Superior temporal gyrus (tissue), 1 donor: ENCODE data around the gene SMAP1.

Source experiments
- DNase-seq: peaks from one replicate; pipeline ENCODE4 v3.0.0-alpha.2; 2016; ENCODE audit errors: extremely low spot score

Gene SMAP1

DNA sequence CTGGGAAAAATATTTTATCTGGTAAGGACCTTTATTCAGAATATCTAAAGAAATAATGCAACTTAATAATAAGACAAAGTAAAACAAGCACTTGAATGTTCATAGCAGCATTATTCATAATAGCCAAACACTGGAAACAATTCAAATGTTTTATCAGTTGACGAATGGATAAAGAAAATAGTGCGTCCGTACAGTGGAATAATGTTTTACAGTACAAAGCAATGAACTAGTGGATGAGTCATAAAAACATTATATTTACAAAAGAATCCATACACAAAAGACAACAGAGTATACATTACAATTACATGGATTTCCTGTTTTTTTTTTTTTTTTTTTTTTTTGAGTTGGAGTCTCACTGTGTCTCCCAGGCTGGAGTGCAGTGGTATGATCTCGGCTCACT lies 12.7 kb downstream of the SMAP1 start:
- no peak for DNase-seq

DNA sequence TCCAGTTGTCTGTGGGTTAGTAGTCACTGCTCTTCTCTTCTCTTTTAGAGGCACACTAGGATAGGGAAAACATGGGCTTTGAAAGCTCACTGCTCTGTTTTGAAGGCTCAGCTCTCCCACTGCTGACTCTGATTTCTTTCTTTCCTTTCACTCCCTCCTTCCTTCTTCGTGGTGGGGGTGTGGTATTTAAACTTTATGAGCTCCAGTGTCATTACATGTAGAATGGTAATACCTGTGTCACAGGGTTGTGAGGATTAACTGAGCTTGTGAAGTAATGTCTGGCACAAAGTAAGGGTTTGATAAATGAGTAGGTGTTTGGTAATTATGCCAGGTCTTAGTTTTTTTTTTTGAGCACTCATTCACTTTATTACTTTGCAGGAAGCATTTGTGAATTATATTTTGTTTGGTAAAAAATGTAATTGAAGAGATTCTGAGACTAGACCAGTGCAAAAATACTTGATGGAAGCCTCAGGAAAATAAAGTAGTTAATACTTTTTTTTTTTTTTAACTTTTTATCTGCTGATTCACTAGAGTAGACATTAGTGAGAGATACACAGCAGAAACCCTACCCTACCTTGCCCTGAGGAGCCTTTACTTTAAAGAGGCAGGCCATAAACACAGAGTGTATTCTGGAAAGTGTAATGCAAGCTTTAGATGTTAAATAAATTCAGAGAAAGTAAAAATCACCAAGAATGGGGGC lies 17.3 kb downstream of the SMAP1 start:
- no peak for DNase-seq

DNA sequence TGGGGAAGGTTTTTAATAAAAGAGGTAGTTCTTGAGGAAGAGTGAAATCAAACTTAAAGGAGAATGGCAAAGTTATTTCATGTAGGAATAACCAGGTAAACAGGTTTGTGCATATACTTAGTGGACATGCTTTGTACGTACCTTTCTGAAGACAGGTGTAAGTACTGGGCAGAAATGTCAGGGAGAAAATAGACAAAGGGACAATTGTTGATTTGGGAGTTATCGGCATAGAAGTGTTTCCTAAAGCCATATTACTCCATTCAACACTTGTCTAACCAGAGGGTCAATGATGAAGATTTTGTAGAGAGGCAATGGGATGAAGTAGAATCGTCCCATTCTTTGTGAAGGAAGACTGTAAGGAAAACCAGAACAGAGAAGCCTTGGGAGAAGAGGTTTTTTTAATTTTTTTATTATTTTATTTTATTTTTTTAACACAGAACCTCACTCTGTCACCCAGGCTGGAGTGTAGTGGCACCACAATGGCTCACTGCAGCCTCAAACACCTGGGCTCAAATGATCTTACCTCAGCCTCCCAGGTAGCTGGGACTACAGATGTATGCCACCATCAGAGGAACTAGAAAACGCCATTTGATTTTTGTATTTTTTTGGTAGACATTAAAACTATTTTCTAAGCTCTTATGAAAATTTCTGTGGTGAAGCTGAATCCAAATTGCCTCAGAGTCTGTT lies 18.0 kb downstream of the SMAP1 start:
- DNase-seq = no peak

DNA sequence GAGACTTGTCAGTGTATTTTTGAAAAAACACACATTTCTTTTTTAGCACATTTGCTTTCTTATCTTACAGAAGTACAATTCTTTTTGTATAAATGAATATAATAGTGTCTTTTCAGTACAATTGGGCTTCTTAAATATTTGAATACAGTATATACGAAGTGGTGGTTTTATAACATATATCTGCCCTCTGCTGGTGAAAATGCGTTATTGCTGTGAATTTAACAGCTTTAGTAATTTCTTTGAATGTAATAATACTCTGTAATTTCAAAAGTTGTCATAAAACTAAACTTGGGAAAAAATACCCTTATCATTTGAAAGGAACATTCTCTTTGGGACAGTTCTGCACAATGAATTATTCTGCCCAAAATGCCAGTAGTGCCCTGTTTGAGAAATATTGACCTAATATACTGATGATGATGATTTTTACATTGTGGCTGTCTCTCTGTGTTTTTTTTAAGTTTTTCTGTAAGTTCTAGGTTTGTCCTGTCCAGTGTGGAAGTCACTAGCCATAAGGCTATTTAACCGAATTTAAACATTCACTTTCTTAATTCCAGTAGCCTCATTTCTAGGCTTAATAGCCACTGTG lies 19.0 kb downstream of the SMAP1 start:
- peak; percentile 83 for DNase-seq

DNA sequence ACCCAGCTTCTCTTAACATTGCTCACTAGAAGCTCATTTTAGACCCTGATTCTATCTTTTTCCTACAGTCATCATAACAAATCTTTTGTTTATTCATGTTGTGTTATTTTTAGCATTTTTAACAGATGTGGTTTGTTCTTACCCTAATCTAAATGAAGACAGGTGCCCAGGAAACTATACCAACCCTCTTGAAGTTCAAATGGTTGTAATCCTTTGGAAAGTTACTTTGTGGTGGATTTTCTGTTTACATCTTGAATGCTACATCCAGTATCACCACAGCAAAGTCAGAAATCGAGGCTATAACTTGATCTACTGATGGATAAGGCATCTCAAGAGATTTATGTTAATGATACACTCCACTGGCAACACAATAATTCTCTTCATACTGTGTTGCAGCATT lies 26.2 kb downstream of the SMAP1 start:
- DNase-seq = no peak

DNA sequence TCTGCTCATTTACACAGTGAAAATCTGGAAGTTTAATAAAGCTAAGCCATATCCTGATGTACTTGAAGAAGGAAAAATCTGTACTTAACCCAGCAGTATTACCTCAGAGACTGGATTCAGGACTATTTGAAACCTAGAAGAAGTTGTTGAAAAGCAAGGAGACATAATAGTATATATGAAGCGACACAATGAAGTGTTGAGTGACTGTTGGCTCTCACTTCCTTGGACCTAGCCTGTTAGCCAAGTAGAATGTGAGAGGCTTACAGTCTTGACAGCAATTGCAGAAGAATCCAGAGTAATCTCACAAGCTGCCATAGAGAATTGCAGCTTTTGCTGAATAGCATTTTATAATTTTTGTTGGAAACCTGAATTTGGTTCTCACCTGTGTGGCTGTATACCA lies 26.7 kb downstream of the SMAP1 start:
- no peak for DNase-seq

DNA sequence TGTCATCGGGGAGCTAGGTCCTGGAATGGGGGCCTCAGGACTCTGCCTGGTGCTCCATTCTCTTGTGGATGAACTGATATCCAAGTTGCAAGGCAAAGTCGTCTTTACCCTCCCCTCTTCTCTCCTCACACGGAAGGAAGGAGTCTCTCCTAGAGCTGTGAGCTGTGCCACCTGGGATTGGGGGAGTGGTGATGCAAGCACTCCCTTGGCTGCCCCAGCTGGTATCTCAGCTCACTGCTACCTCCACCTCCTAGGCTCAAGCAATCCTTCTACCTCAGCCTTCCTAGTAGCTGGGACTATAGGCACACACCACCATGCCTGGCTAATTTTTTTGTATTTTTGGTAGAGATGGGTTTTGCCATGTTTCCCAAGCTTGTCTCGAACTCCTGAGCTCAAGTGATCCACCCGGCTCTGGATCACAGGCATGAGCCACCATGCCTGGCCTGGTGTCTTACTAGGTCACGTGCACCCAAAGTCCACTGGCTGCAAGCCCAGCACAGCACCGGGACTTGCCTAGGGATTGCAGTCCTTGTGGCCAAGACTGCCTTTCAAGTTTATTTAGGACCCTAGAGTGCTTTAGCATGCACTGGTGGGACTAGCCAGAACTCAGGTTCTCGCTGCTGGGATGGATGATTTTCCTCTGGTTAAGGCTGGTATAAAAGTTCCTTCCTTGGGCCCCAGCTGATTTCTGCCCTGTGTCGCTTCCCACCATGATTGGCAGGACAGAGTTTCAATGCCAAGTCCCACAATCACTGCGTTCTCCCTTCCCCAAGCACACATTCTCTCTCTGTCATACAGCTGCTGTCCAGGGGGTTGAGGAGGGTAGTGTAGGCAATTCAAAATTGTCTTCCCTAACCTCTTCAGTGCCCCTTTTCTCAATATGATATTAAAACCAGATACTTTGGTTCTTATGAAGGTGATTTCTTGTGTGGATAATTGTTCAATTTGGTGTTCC lies 33.5 kb downstream of the SMAP1 start:
- no peak for DNase-seq

DNA sequence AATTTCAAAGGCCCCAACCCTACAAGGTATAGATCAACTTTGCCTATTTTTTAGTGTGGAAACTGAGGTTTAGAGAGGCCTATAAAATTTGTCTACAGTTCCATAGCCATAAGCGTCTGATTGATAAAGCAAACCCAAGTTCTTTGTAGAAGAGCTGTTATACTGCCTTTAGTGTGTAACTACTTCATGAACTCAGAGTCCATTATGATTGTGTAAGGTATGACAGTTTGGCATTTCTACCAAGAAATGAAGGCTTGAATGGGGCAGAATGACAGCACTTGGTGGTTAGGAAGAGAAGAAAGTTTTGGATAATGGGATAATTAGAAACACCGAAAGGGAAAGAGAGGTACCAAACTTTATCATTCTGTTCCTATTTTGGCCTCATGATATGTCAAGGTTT lies 38.1 kb downstream of the SMAP1 start:
- no peak for DNase-seq

DNA sequence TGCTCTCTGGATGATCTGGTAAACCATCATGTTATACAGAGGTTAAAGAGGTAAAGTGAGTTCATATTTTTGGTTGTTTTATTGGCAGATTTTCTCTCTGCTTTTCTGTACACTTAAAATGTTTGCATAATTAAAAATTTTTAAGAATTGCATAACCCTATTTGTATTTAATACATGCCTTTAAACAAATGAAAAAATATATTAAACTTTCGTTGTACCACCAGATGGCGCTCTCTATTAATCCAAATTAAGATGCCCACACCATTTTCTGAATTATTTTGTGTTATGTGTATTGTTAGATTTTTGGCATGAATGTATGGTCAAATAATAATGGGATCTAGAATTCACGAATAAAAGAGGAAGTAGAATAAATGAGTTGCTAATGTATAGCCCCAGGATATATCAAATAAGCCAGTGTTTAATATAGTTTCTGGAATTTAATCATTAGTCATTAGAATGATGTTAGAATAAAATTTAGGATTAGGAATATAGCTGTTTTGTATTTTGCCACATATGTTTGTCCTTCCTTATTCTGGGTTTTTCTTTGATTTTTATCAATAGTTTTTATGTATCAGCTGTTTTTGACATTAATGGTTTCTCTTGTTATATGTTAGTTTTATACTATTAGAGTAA lies 38.9 kb downstream of the SMAP1 start:
- peak; percentile 86 for DNase-seq

DNA sequence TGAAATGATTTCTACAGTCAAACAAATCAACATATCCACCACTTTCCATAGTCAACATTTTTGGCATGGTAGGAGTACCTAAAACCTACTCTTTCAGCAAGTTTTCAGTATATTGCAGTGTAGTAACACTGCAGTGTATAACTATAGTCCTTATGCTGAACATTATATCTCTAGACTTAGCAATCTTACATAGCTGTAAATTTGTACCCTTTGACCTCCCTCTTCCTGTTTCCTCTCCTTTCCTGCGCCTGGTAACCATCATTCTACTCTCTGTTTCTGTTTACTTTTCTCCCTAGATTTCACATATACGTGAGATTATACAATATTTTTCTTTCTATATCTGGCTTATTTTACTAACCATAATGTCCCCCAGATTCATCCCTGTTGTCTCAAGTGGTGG lies 40.2 kb downstream of the SMAP1 start:
- no peak for DNase-seq

DNA sequence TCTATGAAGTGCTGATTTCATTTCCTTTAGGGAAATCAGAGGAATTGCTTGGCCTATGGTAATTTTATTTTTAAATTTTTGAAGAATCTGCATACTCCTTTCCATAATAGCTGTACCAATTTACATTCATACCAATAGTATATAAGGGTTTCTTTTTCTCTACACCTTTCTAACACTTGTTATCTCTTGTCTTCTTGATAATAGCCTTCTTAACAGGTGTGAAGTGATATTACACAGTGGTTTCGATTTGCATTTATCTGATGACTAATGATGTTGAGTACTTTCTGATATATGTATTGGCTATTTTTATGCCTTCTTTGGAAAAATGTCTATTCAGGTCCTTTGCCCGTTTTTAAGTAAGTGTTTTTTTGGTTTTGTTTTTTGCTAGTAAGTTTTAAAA lies 40.8 kb downstream of the SMAP1 start:
- DNase-seq = no peak

DNA sequence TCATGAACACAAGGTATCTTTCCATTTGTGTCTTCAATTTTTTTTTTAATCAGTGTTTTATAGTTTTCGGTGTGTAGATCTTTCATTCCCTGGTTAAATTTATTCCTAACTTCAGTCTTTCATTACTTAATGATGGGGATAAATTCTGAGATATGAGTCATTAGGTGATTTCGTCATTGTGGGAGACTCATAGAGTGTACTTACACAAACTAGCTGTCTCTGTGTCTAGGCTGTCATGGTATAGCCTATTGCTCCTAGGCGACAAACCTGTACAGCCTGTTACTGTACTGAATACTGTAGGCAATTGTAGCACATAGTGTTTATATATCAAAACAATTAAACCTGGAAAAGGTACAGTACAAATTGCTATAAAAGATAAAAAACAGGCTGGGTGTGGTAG lies 42.1 kb downstream of the SMAP1 start:
- DNase-seq = no peak

DNA sequence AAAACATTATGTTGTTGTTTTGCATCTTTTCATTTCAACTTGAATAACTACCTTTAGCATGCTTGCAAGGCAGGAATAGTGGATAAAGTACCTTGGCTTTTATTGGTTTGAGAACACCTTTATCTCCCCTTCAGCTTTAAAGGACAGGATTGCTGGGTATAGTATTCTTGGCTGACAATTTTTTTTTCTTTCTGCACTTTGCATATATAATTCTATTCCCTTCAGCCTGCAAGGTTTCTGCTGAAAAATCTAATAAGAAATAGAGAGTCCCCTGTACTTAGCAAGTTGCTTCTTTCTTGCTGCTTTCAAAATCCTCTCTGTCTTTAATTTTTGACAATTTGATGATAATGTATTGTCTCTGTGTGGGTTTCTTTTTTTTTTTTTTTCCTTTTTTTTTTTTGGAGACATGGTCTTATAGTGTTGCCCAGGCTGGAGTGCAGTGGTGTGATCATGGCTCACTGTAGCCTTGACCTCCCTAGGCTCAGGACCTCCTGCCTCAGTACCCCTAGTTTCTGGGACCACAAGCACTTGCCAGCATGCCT lies 47.1 kb downstream of the SMAP1 start:
- DNase-seq = no peak

DNA sequence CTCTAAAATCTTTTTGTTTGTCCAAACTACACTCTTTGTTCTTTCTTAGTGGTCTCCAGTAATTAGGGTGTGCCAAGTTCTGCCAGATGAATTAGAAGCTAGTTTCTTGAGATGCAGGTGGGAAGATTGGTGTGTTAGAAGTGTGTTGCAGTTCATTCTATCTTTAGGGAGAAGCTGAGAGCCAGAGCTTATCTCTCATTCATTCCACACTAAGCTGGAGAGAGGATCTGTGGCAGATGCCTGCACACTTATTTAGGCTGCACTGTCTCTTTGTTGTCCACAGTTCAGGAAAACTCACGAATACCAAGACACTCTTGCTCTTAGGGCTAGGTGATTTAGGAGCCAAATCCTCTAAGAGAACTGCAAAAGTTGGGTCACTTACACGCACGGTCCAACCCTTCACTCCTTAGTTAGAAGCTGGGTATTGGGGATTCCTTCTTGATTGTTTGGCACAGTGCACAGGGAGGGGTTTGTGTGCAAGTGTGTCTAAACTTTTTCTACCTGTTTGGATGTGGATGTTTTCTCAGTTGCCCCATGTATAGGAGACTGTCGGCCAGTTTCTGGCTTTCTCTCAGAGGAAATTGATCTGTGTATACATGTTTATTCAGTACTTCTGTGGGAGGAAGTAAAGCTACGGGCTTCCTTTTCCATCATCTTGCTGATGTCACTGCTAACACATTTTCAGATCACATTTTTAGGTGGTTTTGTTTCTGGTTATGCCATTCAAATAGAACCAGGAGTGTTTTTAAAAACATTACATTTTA lies 49.5 kb downstream of the SMAP1 start:
- DNase-seq = no peak

DNA sequence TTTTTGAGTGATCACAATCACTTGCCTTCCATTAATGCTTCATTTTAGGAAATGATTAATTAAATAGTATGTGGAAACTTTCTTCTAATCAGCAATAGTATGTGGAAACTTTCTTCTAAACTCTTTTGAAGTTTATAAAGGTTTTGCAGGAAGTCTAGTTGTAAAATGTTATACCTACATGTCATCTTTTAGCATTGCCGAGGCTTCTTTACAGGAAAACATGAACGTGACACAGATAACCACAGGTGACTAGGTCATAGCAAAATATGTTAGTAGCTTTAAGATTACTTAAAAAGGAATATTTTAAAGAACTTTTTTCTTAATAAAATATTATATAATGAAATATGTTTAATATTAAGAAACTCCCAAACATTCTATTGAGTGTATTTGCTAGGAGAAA lies 56.8 kb downstream of the SMAP1 start:
- DNase-seq = no peak

DNA sequence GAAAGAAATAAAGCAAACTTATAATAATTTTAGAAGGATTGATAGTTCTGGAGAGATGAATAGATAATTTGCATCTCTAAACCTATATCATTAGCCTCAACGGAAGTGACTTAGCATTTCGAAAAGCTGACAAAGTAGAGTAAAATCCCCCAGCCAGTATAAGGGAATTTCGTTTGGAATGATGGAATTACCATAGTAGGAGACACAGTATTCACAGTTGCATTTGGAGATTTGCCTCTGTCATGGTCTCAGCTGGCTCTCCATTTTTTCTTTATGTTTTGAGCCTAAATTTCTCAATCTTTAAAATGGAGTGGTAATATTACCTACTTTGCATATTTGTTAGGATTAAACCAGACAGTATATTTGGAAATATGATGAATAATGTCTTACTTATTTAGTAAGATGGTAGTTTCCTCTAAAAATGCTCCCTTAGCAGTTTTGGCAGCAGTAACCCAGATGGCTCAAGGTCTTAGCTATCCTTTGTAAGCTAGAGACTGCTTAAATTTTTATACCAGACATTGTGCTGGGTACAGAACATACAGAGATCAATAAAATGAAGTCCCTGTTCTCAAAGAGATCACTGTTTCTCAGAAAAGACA lies 58.2 kb downstream of the SMAP1 start:
- DNase-seq = no peak

DNA sequence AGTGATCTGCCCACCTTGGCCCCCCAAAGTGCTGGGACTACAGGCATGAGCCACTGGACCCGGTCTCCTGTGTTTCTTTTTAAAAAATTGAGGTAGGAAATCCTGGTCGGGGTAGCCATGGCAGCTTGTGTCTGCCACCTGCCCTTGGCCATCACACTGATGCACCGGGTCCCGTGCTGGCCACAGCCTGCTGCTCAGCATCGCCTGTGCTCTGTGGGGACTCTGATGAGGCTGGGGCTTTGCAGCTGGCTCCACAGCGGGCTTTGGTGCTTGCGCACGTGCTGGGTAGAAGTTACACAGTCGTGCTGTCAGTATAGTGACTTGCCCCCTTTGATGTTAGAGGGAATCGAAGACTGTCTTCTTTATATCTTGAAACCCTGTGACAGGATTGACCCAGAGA lies 66.7 kb downstream of the SMAP1 start:
- no peak for DNase-seq

DNA sequence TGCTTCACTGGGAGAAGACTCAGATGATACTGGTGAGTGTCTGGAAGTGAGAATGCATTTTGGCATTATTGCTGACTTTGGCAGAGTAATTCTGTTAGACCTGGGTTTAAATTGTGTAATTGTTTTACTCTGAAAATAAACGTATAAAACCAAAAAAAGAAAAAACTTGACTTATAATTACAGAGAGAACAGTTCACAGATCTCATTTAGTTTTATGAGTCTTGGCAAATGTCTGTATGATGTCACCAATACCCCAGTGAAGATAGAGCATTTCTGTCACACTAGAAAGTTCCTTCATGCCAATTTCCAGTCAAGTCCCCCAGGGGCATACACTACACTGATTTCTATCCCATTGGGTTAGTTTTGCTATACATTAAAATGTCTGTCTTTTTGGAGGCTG lies 67.3 kb downstream of the SMAP1 start:
- no peak for DNase-seq

DNA sequence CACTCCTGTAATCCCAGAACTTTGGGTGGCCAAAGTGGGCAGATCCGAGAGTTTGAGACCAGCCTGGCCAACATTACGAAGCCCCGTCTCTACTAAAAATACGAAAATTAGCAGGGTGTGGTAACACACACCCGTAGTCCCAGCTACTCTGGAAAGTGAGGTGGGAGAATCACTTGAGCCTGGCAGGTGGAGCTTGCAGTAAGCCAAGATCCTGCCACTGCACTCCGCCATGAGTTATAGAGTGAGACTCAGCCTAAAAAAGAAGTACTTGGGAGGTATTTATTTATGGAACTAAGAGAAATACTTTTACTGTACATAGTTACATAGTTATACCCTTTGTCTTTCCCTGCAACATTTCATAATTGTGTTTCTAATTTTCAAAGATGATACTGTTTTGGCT lies 67.8 kb downstream of the SMAP1 start:
- DNase-seq = no peak

DNA sequence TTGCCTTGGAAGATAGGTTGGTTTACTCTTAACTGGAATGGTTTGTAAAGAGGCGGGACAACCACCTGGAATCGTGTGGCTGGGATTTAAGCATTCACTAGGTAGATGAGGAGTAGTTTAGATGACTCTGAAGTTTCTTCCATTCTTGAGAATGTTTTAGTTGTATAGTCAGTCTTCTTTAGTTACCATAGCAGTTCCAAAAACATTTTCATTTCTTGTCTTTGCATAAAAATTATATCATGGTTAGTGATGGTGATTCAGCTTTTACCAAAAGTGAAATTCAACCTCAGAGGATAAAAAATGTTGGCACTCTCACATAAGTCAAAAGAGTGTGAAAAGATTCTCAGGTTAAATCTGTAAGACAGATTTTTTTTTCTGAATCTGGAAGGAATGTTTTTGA lies 70.3 kb downstream of the SMAP1 start:
- no peak for DNase-seq
